ENCODE data around the gene ATG4B.

The ATG4B gene

GRCh38 chr2:241666627-241667400 lies 29.3 kb downstream of the ATG4B start:
- no peak for TF ChIP-seq CTCF (conservative IDR thresholded peaks at IDR 0.05; ENCODE audit: control insufficient read depth, insufficient read depth, low read depth, low read length)
- no peak for DNase-seq (ENCODE audit: low read depth)
- H3K4me3 ChIP-seq (ENCODE audit: control insufficient read depth, low read depth, low read length) = no peak overlapping the region

GRCh38 chr2:241668354-241668753 lies 30.9 kb downstream of the ATG4B start:
- H3K4me3 ChIP-seq (ENCODE audit: control insufficient read depth, low read depth, low read length) = no peak overlapping the region
- TF ChIP-seq CTCF (conservative IDR thresholded peaks at IDR 0.05; ENCODE audit: control insufficient read depth, insufficient read depth, low read depth, low read length) = no peak
- no peak for DNase-seq (ENCODE audit: low read depth)

- no peak for TF ChIP-seq CTCF (conservative IDR thresholded peaks at IDR 0.05; ENCODE audit: control insufficient read depth, insufficient read depth, low read depth, low read length)
- H3K4me3 ChIP-seq (ENCODE audit: control insufficient read depth, low read depth, low read length) = no peak overlapping the region
- DNase-seq (ENCODE audit: low read depth) = no peak
These were observed 31.3 kb downstream of the ATG4B start for GRCh38 chr2:241668839-241669238.

GRCh38 chr2:241670333-241671110 lies 33.0 kb downstream of the ATG4B start:
- no peak for DNase-seq (ENCODE audit: low read depth)
- H3K4me3 ChIP-seq (ENCODE audit: control insufficient read depth, low read depth, low read length) = no peak overlapping the region
- no peak for TF ChIP-seq CTCF (conservative IDR thresholded peaks at IDR 0.05; ENCODE audit: control insufficient read depth, insufficient read depth, low read depth, low read length)

GRCh38 chr2:241671457-241672240 lies 34.2 kb downstream of the ATG4B start:
- no peak for DNase-seq (ENCODE audit: low read depth)
- TF ChIP-seq CTCF (conservative IDR thresholded peaks at IDR 0.05; ENCODE audit: control insufficient read depth, insufficient read depth, low read depth, low read length) = no peak
- no peak overlapping the region for H3K4me3 ChIP-seq (ENCODE audit: control insufficient read depth, low read depth, low read length)
